HCT116 (cell line): ENCODE results near the gene OR6N2.

ENCODE experiments used
- ATF3 ChIP-seq: IDR thresholded peaks from 2 replicates; pipeline ENCODE4 v1.6.1; 2012
- CEBPB ChIP-seq: IDR thresholded peaks from 2 replicates; pipeline ENCODE4 v1.6.1; 2012; ENCODE audit warnings: low read depth
- CTCF ChIP-seq, 3 experiments: fragments of 200-600 bp in 1 of 3; sonication (generic) in 1 of 3; IDR thresholded peaks in 2 of 3; conservative IDR thresholded peaks in 1 of 3; 2 replicates each; pipeline ENCODE4 v1.5.1; 2012 to 2017; ENCODE audit warnings: low read depth in 2 of 3, low read length in 2 of 3, antibody characterized with exemption in 1 of 3, borderline replicate concordance in 1 of 3, control low read depth in 1 of 3, mild to moderate bottlenecking in 1 of 3, mixed read lengths in 1 of 3, mixed run types in 1 of 3, moderate library complexity in 1 of 3; ENCODE audit not compliant: insufficient read depth in 1 of 3
- ELF1 ChIP-seq: IDR thresholded peaks from 2 replicates; pipeline ENCODE4 v1.6.1; 2012; ENCODE audit warnings: low read depth, borderline replicate concordance
- EZH2 ChIP-seq: fragments of 200-600 bp; sonication (generic); IDR thresholded peaks from 2 replicates; pipeline ENCODE4 v1.6.1; 2017; ENCODE audit warnings: antibody characterized with exemption, mixed run types
- EZH2phosphoT487 ChIP-seq: fragments of 200-600 bp; IDR thresholded peaks from 2 replicates; pipeline ENCODE4 v1.6.1; 2018; ENCODE audit warnings: antibody characterized with exemption, borderline replicate concordance
- JUND ChIP-seq: IDR thresholded peaks from 2 replicates; pipeline ENCODE4 v1.6.1; 2012
- MAX ChIP-seq: IDR thresholded peaks from 2 replicates; pipeline ENCODE4 v1.6.1; 2012
- POLR2A ChIP-seq: IDR thresholded peaks from 2 replicates; pipeline ENCODE4 v1.7.0; 2011; ENCODE audit warnings: borderline replicate concordance; ENCODE audit not compliant: insufficient read depth, insufficient read length; ENCODE audit errors: extremely low read depth
- POLR2AphosphoS5 ChIP-seq: IDR thresholded peaks from 2 replicates; pipeline ENCODE4 v1.6.1; 2011; ENCODE audit warnings: mild to moderate bottlenecking, low read depth, low read length, moderate library complexity
- REST ChIP-seq: IDR thresholded peaks from 2 replicates; pipeline ENCODE4 v1.6.1; 2012; ENCODE audit warnings: low read depth
- YY1 ChIP-seq: IDR thresholded peaks from 2 replicates; pipeline ENCODE4 v1.6.1; 2011; ENCODE audit warnings: low read length, low read depth, moderate library complexity, mild to moderate bottlenecking; ENCODE audit not compliant: insufficient replicate concordance; ENCODE audit errors: extremely low read depth
- ZBTB33 ChIP-seq: IDR thresholded peaks from 2 replicates; pipeline ENCODE4 v1.6.1; 2011; ENCODE audit warnings: mild to moderate bottlenecking, low read length, moderate library complexity; ENCODE audit not compliant: insufficient replicate concordance; ENCODE audit errors: extremely low read depth
- ZNF274 ChIP-seq: fragments of 200-500 bp; sonication (Bioruptor generic); IDR thresholded peaks from 2 replicates; pipeline ENCODE4 v1.6.1; 2014; ENCODE audit warnings: mild to moderate bottlenecking, low read depth, low read length, inconsistent platforms

- TF ChIP-seq CTCF (IDR thresholded peaks at IDR 0.05 in 2 of 3, conservative IDR thresholded peaks at IDR 0.05 in 1 of 3; ENCODE audit: borderline replicate concordance in 1 of 3, insufficient read depth in 1 of 3, low read depth in 2 of 3, low read length in 2 of 3) (no peak), YY1 (no peak), MAX (no peak), ZNF274 (no peak), CEBPB (no peak), POLR2A (no peak), ZBTB33 (no peak), JUND (no peak), POLR2AphosphoS5 (no peak), ATF3 (no peak), ELF1 (no peak), REST (no peak), EZH2 (no peak), EZH2phosphoT487 (no peak)
These were observed 17.5 kb upstream of the OR6N2 start for GRCh38 chr1:158798531-158798930.
